Measurements from ENCODE around the gene GALNT17. TPM values are rescaled to one million over a fixed set of nuclear protein-coding genes. Genes with fewer than 3 reads are reported as not detected.
A peak's percentile ranks its signal among the peaks of the same experiment; 100 is the strongest.

The GALNT17 gene
- total RNA-seq, 4 donors from 2014 or later: 0.63 to 7.5 (median 3.1) TPM

DNA sequence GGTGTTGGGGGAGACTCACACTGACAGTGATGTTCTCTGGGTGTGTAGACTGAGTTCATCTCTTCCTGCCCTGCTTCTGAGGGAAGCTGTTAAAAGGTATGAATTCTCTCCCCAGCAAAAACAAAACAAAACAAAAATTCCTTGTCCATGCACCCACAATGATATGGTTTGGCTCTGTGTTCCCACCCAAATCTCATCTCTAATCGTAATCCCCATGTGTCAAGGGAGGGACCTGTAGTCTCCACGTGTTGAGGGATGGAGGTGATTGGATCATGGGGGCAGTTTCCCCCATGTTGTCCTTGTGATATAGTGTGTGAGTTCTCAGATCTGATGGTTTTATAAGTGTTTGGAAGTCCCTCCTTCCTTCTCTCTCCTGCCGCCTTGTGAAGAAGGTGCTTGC is 245.5 kb downstream of the GALNT17 start:
- H3K4me3 ChIP-seq (ENCODE audit: low read depth, poor library complexity, severe bottlenecking): no peak overlapping the region
- TF ChIP-seq POLR2A (IDR thresholded peaks at IDR 0.05) (no peak), CTCF (IDR thresholded peaks at IDR 0.05) (no peak)
- no peak for DNase-seq (ENCODE audit: low spot score in 2 of 2)
- intact Hi-C loops (cut with DNase I; ENCODE audit: low total_unique reads): no loop called here
- 82 to 85% methylated on average over 3 of the region's 3 CpGs for WGBS, 2 donors

- WGBS, 2 donors: 79 to 80% methylated on average over 5 of the region's 5 CpGs
- intact Hi-C loops (cut with DNase I; ENCODE audit: low total_unique reads): no loop called here
- H3K4me3 ChIP-seq (ENCODE audit: low read depth, poor library complexity, severe bottlenecking): no peak overlapping the region
- no peak for TF ChIP-seq POLR2A (IDR thresholded peaks at IDR 0.05)
- TF ChIP-seq CTCF (IDR thresholded peaks at IDR 0.05): no peak
- no peak for DNase-seq (ENCODE audit: low spot score in 2 of 2)
These were observed 252.2 kb downstream of the GALNT17 start for GRCh38 chr7:71384094-71384493.

- no peak for DNase-seq (ENCODE audit: low spot score in 2 of 2)
- intact Hi-C loops (cut with DNase I; ENCODE audit: low total_unique reads): no loop called here
- no peak for TF ChIP-seq POLR2A (IDR thresholded peaks at IDR 0.05)
- no peak for TF ChIP-seq CTCF (IDR thresholded peaks at IDR 0.05)
- WGBS, 2 donors: 65 to 66% methylated on average over 5 of the region's 5 CpGs
- H3K4me3 ChIP-seq (ENCODE audit: low read depth, poor library complexity, severe bottlenecking): no peak overlapping the region
These were observed 253.4 kb downstream of the GALNT17 start for GRCh38 chr7:71385330-71385729.

GRCh38 chr7:71386152-71386785 is 254.3 kb downstream of the GALNT17 start:
- H3K4me3 ChIP-seq (ENCODE audit: low read depth, poor library complexity, severe bottlenecking): no peak overlapping the region
- TF ChIP-seq POLR2A (IDR thresholded peaks at IDR 0.05) (no peak), CTCF (IDR thresholded peaks at IDR 0.05) (no peak)
- intact Hi-C loops (cut with DNase I; ENCODE audit: low total_unique reads): no loop called here
- DNase-seq (ENCODE audit: low spot score in 2 of 2): peak in 1 of 2 donors; percentile 7
- 58 to 63% methylated on average over 12 of the region's 12 CpGs for WGBS, 2 donors

- no peak for TF ChIP-seq CTCF (IDR thresholded peaks at IDR 0.05)
- no peak for TF ChIP-seq POLR2A (IDR thresholded peaks at IDR 0.05)
- peak in 1 of 2 donors; percentile 48 for DNase-seq (ENCODE audit: low spot score in 2 of 2)
- intact Hi-C loops (cut with DNase I; ENCODE audit: low total_unique reads): no loop called here
- 74 to 88% methylated on average over 14 of the region's 14 CpGs for WGBS, 2 donors
- no peak overlapping the region for H3K4me3 ChIP-seq (ENCODE audit: low read depth, poor library complexity, severe bottlenecking)
These were observed 256.2 kb downstream of the GALNT17 start for GRCh38 chr7:71388181-71388580.

- DNase-seq (ENCODE audit: low spot score in 2 of 2): peak in 1 of 2 donors; percentile 58
- H3K4me3 ChIP-seq (ENCODE audit: low read depth, poor library complexity, severe bottlenecking): no peak overlapping the region
- WGBS, 2 donors: 88 to 95% methylated on average over 7 of the region's 7 CpGs
- intact Hi-C loops (cut with DNase I; ENCODE audit: low total_unique reads): no loop called here
- no peak for TF ChIP-seq CTCF (IDR thresholded peaks at IDR 0.05)
- TF ChIP-seq POLR2A (IDR thresholded peaks at IDR 0.05): no peak
These were observed 258.0 kb downstream of the GALNT17 start for GRCh38 chr7:71389976-71390375.
